ENCODE results near the gene GTPBP10. TPM values are rescaled to one million over a fixed set of nuclear protein-coding genes. Genes with fewer than 3 reads are reported as not detected.
A peak's percentile ranks its signal among the peaks of the same experiment; 100 is the strongest.

GTPBP10 gene
- total RNA-seq (2014; rRNA removed), result 13.0 and 23.5 TPM in 2 replicates
- Bru-seq, nascent RNA, result percentile 87 among the genes with signal in this experiment
- BruChase-seq, experiment 1, labeled RNA remaining after a 6-hour chase, result percentile 81 among the genes with signal in this experiment
- BruChase-seq, experiment 2, labeled RNA remaining after a 2-hour chase, result percentile 87 among the genes with signal in this experiment
- long read RNA-seq, full-length matches to known transcripts, result 9 of 16 reads
- long read RNA-seq, partial matches to known transcripts, result 1 of 16 reads
- long read RNA-seq, other reads (novel, unspliced or antisense), result 6 of 16 reads

- H3K4me3 ChIP-seq (ENCODE audit: low read length), result peak within 1 kb of the TSS; percentile 96
- H3K4me1 ChIP-seq (ENCODE audit: insufficient read depth, low read length), result peaks cover 14% of the 10 kb centered on the region; the same call in 1 of the 2 replicates
- no peaks in the 10 kb centered on the region for H3K27me3 ChIP-seq (ENCODE audit: low read length)
- H3K79me2 ChIP-seq (ENCODE audit: low read length), result peaks cover 47% of the 10 kb centered on the region
- H3K9me3 ChIP-seq (ENCODE audit: low read length), result no peaks in the 10 kb centered on the region
- intact Hi-C loops (cut with micrococcal nuclease), result loop anchor here (1.0 to 2.0 kb wide), 3 partner anchors 38 to 80 kb away; partner anchors contain the start of gene CLDN12
- no peaks in the 10 kb centered on the region for H3F3A ChIP-seq (ENCODE audit: low read length, unreplicated experiment)
- TF ChIP-seq EZH2phosphoT487 (IDR thresholded peaks at IDR 0.05; ENCODE audit: borderline replicate concordance, low read length) (no peak), EZH2 (IDR thresholded peaks at IDR 0.05; ENCODE audit: low read length, unreplicated experiment) (no peak)
- TF ChIP-seq, protein P1, sequence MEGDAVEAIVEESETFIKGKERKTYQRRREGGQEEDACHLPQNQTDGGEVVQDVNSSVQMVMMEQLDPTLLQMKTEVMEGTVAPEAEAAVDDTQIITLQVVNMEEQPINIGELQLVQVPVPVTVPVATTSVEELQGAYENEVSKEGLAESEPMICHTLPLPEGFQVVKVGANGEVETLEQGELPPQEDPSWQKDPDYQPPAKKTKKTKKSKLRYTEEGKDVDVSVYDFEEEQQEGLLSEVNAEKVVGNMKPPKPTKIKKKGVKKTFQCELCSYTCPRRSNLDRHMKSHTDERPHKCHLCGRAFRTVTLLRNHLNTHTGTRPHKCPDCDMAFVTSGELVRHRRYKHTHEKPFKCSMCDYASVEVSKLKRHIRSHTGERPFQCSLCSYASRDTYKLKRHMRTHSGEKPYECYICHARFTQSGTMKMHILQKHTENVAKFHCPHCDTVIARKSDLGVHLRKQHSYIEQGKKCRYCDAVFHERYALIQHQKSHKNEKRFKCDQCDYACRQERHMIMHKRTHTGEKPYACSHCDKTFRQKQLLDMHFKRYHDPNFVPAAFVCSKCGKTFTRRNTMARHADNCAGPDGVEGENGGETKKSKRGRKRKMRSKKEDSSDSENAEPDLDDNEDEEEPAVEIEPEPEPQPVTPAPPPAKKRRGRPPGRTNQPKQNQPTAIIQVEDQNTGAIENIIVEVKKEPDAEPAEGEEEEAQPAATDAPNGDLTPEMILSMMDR (conservative IDR thresholded peaks at IDR 0.05; ENCODE audit: low read depth, low read length), result peak; percentile 74
- TSS peak; percentile 79 for BruUV-seq (replicated peaks)
- H3K4me2 ChIP-seq (ENCODE audit: low read length), result peak within 1 kb of the TSS; percentile 93
- H3K9ac ChIP-seq (ENCODE audit: low read length), result peak within 1 kb of the TSS; percentile 94
- H3K27ac ChIP-seq (ENCODE audit: low read length), result peak within 1 kb of the TSS; percentile 64
- no peaks in the 10 kb centered on the region for H3K9me2 ChIP-seq (replicated peaks; ENCODE audit: low read length)
- DNase-seq (peak; percentile 95), ATAC-seq (peak; percentile 95)
- ChIA-PET CTCF (interaction anchor here (0.6 kb wide), 1 partner anchor 248 kb away, joined by 3 read pairs; no protein-coding TSS in a partner anchor), POLR2A (ENCODE audit: unreplicated experiment) (interaction anchor here (0.8 kb wide), 1 partner anchor 74 kb away, joined by 4 read pairs; no protein-coding TSS in a partner anchor)
- H2AFZ ChIP-seq (ENCODE audit: low read length), result peak within 1 kb of the TSS; percentile 99
- no peaks in the 10 kb centered on the region for H3K36me3 ChIP-seq (ENCODE audit: low read depth, low read length)
- no peaks in the 10 kb centered on the region for H4K20me1 ChIP-seq (ENCODE audit: low read length)
These were observed at the start of gene GTPBP10 for GRCh38 chr7:90346336-90347125. Gene GTPBP10 (plus strand): TSS chr7:90346716. CDS start chr7:90346742, 26 bp downstream.

DNA sequence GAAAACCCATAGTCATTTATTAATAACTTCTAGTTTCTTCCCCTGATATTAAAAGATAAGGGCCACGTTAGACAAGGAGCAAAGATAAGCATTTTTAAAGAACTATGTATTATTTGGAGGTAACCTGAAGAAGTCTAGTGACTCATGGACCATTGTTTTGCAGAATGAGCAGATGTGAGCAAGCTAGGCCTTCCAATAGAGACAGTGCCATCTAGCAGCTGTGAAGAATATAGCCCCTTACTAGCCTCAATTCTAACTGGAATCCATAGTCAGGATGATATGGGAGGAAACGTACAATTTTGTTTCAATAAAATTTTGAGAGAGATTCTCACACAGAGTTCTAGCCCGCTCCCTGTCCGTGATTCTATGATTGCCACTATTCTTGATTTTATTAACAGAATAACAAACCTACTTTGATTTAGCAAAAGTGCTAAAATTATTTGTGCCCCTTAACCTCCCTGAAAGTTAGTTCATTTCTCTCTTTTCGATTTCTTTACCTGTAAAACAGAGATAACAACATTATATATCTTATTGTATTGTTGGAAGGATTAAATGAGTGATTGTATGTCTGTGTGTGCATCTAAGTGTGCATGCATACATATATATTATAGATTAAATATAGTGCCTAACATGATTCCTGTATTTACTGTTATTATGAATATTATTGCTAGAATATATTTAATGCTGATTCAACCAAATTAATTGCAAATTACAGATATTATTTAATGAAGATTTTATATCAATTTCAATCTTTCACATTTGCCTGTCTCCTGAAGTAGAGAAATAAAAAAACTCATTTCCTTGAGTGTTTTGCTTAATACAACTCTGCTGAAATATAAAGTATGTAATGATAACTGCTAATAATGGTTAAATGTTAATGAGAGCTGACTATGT lies 48.1 kb upstream of the GTPBP10 start:
- TF ChIP-seq EZH2phosphoT487 (IDR thresholded peaks at IDR 0.05; ENCODE audit: borderline replicate concordance, low read length), result no peak
- TF ChIP-seq, protein P1 (conservative IDR thresholded peaks at IDR 0.05; ENCODE audit: low read depth, low read length), result peak; percentile 82
- no peak for TF ChIP-seq EZH2 (IDR thresholded peaks at IDR 0.05; ENCODE audit: low read length, unreplicated experiment)
- Histone ChIP-seq H4K20me1 (ENCODE audit: low read length) (no peaks in the 10 kb centered on the region), H3K4me1 (ENCODE audit: insufficient read depth, low read length) (peaks cover 21% of the 10 kb centered on the region), H3K4me2 (ENCODE audit: low read length) (0 out of 2 replicates have a peak overlapping the region, but pooled peaks have one; percentile 13), H3K9me2 (replicated peaks; ENCODE audit: low read length) (no peaks in the 10 kb centered on the region), H3K9ac (ENCODE audit: low read length) (no peak overlapping the region), H3K4me3 (ENCODE audit: low read length) (no peak overlapping the region), H3K27ac (ENCODE audit: low read length) (no peak overlapping the region), H3K79me2 (ENCODE audit: low read length) (no peaks in the 10 kb centered on the region), H3K9me3 (ENCODE audit: low read length) (no peaks in the 10 kb centered on the region), H3F3A (ENCODE audit: low read length, unreplicated experiment) (no peaks in the 10 kb centered on the region), H3K27me3 (ENCODE audit: low read length) (no peaks in the 10 kb centered on the region), H2AFZ (ENCODE audit: low read length) (0 out of 2 replicates have a peak overlapping the region, but pooled peaks have one; percentile 24), H3K36me3 (ENCODE audit: low read depth, low read length) (no peaks in the 10 kb centered on the region; the same call in 1 of the 2 replicates)
- POLR2A ChIA-PET (ENCODE audit: unreplicated experiment), result no interaction called here
- DNase-seq (peak; percentile 71), ATAC-seq (peak; percentile 100)
- CTCF ChIA-PET, result interaction anchor here (0.6 kb wide), 3 partner anchors 18 to 137 kb away, joined by 3 read pairs; no protein-coding TSS in a partner anchor
- BruUV-seq (replicated peaks), result no TSS peak
- intact Hi-C loops (cut with micrococcal nuclease), result loop anchor here (1.0 to 2.0 kb wide), 2 partner anchors 36 to 146 kb away; no protein-coding TSS in a partner anchor

Data from PC-3 (cell line).